NCI-H1417 (cell line): Measurements from ENCODE around the gene ZMIZ2.
"Not testable (repeated sequence)": the region's sequence is repeated elsewhere in the genome, so short reads cannot be mapped to it uniquely, and the experiment has no call there.

ENCODE experiments used
- DNase-seq, 3 experiments: peaks; one replicate each; lab custom pipeline; 2025; lab: John Stamatoyannopoulos, UW

The ZMIZ2 gene

GRCh38 chr7:44727158-44727936, 21.3 kb upstream of the ZMIZ2 start:
- no peak for DNase-seq

- DNase-seq, result no peak
Observed at GRCh38 chr7:44727937-44728262, 20.7 kb upstream of the ZMIZ2 start.

DNA sequence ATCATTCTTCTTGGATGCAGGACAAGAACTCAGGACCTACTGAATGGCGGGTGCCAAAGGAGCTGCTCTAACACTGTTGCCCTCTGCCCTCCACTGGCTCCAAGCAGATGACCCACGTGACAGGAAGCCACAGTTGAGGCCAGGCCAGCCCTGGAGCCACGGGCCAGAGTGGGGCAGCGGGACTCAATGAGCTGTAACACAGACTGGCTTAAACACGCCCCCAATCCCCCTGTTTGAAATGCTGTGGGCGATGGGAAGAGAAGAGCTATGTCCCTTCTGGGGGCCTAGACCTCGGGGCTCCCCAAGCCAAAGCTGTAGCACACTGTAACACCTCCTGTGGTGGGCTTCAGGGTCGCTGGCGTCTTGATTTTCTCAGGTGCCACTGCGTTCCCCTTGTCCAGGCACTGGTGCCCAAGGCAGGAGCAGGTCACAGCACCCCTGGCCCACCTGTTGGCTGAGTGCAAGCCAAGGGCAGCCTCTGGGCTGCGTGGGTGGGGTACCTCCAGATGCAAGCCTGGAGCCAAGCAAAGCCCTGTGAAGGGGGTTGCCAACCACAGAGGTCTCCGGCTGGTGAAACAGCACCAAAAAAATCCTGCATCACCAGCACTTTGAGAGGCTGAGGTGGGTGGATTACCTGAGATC, 18.6 kb upstream of the ZMIZ2 start:
- no peak for DNase-seq

GRCh38 chr7:44732971-44733370, 15.7 kb upstream of the ZMIZ2 start:
- DNase-seq, result not testable (repeated sequence)

GRCh38 chr7:44733708-44734481, 14.8 kb upstream of the ZMIZ2 start:
- peak in 1 of 3 experiments; percentile 14 for DNase-seq

DNA sequence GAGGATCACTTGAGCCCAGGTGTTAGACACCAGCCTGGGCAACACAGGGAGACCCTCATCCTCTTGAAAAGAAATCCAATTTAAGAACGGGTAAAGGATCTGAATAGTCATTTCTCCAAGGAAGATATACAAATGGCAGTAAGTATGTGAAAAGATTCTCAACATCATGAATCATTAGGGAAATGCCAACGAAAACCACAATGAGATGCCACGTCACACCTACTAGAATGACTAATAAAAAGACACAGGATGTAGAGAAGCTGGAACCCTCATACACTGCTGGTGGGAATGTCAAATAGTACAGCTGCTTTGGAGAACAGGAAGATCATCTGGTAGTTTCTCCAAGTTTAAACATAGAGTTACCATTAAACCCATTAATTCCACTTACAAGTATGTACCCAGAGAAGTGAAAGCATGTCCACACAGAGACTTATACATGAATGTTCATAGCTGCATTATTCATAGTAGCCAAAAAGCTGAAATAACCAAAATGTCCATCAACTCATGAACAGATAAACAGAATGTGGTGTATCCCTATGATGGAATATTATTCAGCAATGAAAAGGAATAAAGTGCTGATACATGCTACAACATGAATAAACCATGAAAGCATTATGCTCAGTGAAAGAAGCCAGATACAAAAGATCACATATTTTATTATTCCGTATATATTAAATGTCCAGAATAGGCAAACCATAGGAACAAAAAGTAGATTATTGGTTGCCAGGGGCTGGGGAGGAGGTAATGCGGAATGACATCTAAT, 13.1 kb upstream of the ZMIZ2 start:
- DNase-seq, result no peak

DNA sequence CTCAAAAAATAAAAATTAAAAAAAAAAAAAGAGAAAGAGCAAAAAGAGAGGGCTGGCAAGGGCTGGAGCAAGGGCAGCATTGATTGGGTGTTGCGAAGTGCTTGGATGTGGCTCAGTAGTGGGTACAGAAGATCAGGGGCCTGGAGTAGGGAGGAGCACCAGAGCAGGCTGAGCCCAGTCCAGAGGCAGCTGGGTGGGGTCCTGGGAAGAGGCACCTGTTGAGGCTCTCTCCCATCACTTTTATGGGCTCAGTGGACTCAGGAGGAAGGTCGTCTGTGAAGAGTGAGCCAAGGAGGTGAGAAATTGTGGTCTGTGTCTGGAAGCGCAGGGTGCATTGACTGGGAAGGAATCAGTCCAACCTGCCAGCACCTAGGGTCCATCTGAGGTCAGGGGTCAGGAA, 11.8 kb upstream of the ZMIZ2 start:
- DNase-seq, result no peak

- no peak for DNase-seq
Observed at GRCh38 chr7:44738051-44738723, 10.5 kb upstream of the ZMIZ2 start.

- DNase-seq, result no peak
Observed at GRCh38 chr7:44738876-44739665, 9.6 kb upstream of the ZMIZ2 start.

- no peak for DNase-seq
Observed at GRCh38 chr7:44740055-44740454, 8.6 kb upstream of the ZMIZ2 start.

DNA sequence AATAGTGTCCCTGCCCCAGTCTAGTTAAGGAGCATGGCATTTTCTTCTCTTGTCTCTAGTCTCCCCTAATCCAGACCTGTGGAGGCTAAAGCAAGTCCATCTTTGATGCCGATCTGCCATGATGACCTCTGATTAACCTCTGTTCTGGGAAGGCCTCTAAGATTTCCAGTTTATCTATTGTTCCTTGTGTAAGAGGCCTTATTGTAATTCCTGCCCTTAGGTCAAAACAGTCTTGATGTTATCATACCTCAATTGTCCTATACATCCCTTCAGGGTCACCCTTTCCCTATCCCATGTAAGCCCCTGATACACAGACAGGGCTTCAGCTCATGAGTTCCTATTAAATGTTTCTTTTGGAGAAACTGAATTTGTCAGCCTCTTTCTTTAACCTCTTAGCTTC, 4.9 kb upstream of the ZMIZ2 start:
- no peak for DNase-seq

- DNase-seq, result peak; percentile 58 to 94 (median 91)
Observed at GRCh38 chr7:44748948-44749731, 493 bp downstream of the ZMIZ2 start.

- DNase-seq, result no peak
Observed at GRCh38 chr7:44749992-44750391, 1.3 kb downstream of the ZMIZ2 start.

DNA sequence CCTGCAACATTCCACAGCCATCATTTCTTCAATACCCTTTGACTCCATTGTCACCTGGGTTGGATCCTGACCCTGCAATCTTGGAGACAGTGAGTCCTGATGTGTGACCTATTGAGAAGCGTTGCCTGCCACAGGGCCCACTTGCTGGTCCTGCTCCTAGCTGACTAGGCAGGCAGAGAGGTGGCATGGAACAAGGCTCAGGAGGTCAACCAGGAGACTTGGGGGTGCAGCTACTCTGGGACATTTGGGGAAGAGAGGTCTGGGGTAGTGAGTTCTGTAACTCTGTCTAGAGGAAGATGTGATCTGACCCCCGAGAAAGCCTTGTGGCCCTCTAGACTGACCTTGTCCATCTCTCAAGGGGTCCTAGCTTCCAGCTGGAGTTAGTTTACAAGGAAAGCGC, 1.8 kb downstream of the ZMIZ2 start:
- no peak for DNase-seq

- no peak for DNase-seq
Observed at GRCh38 chr7:44750921-44751571, 2.4 kb downstream of the ZMIZ2 start.

- DNase-seq, result no peak
Observed at GRCh38 chr7:44752822-44753221, 4.2 kb downstream of the ZMIZ2 start.

GRCh38 chr7:44754802-44755697, 6.4 kb downstream of the ZMIZ2 start:
- DNase-seq, result no peak
